NCI-H2196 (cell line): ENCODE results near the gene ZNF90.
"Not testable (repeated sequence)": the region's sequence is repeated elsewhere in the genome, so short reads cannot be mapped to it uniquely, and the experiment has no call there.

ENCODE experiments used
- DNase-seq: peaks from one replicate; lab custom pipeline; 2025; ENCODE audit not compliant: unreplicated experiment; lab: John Stamatoyannopoulos, UW

The ZNF90 gene

DNA sequence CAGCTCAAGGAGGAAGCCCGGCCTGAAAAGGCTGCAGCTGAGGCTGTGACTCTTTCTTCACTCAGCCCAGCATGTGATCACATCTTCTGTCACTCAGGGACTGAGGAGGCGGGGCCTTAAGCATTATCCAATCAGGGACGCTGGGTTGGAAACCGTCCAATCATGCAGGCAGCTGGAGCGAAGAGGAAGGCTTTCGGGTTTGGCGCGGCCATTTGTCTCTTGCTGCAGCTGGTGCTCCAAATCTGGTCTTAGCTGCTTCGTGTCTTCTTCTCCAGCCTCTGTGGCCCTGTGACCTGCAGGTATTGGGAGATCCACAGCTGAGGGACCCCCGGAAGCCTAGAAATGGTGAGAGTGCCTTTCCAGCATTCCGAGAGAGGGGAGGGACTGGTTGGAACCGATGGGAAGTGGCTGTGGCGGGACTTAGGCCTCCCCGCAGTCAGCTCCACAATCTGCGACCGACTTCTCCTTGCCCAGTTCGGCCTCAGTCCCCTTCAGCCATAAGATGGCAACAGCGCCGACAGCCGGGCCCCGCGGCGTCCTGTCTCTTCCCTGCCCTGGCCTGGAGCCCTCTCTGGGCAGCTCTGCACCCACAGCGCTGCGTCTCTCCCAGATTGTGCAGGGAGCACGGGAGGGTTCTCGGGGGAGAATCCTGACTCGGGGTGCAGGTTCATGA, at the start of gene ZNF90:
Gene ZNF90 (plus strand): TSS at position 210 of the 673 bp plus-strand sequence. CDS start 133 bp downstream, at position 343.
- DNase-seq, result peak; percentile 1

GRCh38 chr19:20028611-20029010, 49.2 kb upstream of the ZNF90 start:
- no peak for DNase-seq

DNA sequence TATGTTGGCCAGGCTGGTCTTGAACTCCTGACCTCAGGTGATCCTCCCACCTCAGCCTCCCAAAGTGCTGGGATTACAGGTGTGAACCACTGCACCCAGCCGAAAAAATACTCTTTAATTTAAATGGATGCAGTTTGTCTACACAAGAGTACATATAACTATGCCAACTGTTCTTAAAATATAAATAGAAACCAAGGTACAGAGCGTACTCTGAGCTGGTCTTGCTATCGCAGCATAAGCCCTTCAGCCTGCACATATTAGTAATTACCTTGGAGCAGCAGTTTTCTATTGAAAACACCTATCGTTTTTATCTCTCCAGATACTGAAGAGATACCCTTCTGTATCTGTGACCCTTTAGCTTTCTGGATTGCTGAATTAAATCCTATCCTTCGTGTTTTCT, 41.9 kb upstream of the ZNF90 start:
- no peak for DNase-seq

DNA sequence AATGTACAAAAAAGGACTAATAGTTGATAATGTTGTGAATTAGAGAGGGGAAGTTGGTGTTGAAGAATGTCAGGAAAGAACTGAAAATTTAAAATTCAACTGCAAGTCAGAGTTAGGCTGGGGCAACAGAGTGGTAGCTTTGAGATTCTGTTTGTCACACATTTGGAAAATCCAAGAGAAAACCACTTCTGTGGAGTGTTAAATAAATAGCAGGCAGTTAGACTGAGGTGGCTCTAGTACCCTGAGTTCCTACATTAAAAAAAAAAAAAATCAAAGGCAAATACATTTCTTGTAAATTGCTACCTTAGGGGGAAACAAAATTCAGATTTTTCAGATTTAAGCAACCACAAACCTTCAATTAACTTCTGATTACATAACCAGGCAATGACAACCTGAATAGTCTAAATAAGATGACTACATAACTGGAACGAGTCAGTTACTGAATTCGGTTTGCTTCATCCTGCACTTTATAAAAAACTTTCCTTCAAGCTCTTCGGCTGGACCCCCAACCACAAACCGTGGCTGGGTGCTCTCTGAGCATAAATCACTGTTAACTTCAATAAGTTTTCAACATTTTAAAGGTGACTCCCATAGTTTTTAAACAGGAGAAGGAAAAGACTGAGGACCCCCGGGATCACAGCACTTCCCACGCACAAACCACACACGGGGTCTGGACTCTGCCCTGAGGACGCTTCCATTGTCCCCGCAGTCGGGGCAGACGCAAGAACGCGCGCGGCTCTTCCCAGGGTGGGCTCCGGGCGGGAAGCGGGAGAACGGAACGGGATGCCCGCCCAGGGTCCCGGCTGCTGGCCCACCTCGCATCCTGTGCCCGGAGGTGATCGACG, 39.2 kb upstream of the ZNF90 start:
- DNase-seq, result no peak

GRCh38 chr19:20039203-20039723, 38.5 kb upstream of the ZNF90 start, which contains the start of gene ZNF682:
TSS of gene ZNF682 (minus strand) at chr19:20039505. CDS start at chr19:20039345, 160 bp downstream.
- DNase-seq, result peak; percentile 94

- no peak for DNase-seq
These were observed 33.1 kb upstream of the ZNF90 start for GRCh38 chr19:20044663-20045062.

DNA sequence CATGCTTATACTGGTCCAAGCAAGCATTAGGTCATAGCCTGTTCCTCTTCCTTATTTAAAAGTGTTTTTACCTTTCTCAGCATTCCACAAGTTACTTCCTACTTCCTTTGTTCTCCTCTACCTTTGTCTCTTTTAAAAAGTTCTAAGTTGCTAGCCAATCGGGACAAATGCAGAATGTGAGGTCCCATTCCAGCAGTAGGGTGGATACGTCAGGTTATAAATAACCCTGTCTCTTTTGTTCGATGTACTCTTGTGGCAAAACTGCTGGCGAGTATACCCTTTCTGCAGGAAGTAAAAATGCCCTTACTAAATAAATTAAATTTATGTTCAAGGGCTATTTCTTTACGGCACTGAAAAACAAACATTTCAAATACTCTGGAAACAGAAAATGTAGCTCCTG, 32.1 kb upstream of the ZNF90 start:
- DNase-seq, result not testable (repeated sequence)

DNA sequence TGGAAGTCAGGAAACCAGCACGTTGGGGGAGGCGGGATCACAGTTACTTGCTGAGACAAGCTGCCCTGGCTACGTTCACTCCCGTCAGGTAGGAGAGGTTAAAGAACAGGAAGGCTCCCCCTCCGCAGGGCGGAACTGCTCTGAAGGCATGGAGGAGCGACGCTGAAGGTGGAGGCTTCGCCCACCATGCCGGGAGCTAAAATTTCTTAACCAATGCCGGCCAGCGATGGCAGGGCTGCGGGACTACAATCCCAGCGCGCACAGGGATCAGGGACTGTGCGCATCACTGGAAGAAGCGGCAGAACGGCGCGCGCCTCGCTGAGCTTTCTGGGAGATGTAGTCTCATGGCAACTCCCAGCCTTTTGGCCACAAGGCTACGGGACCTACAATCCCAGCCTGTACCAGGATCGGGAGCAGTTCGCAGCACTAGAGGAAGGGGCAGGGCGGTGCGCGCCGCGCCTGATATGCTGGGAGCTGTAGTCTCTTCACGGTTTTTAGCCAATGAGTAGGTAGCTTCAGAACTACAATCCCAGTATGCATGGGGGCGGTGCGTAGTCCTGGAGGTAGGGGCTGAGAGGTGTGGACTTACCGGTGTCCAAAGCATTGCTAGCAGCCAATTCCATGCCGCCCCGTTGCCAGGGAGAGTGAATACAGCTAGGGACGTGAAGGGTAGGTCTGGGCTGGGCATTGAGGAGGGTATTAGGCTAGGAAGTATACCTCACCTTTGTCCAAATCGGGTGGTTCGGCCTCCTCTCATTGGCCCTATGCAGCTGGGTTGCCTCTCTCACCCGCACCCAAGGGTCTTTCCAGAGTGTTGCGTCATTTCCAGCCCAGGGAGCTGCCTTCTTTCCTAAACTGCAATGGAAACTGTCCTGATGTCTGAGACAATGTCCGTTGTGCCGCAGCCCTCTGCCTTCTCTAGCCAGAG, 25.7 kb upstream of the ZNF90 start:
- peak; percentile 88 for DNase-seq

GRCh38 chr19:20058738-20059137, 19.1 kb upstream of the ZNF90 start:
- DNase-seq, result not testable (repeated sequence)

DNA sequence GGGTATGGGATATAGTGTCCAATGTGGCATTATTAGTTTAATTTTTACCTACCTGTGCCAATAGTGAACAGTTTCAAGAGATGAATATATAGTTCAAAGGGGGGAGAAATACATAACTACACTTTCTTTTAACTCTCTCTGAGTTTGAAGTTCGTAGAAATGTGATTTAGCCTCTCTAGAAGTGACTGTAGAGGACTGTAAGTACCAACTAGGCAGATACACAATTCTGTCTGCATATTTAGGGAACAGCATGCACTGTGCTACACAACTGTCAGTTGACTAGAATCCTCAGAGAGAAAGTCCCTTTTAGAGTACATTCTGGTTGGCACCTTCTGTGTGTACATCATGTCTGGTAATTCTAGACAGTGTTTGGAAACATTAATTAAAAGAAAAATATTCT, 17.5 kb upstream of the ZNF90 start:
- no peak for DNase-seq

GRCh38 chr19:20066861-20067260, 10.9 kb upstream of the ZNF90 start:
- DNase-seq, result no peak

DNA sequence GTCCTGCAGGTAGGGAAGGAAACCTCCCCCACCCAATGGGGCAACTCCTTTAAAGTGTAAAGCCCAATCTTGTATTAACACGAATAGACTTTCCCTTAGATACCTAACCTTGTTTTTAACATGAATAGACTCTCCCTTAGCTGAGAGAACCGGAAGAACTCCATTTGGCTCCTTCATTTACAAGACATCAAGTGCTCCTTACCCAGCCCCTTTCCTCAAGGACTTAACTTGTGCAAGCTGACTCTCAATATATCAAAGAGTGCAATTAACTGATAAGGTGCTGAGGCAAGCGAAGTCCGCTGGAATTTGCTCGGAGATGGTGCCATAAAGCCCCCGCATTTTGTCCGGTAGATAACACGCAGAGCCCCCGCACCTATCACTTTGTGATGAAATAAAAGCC, 9.9 kb upstream of the ZNF90 start:
- no peak for DNase-seq

DNA sequence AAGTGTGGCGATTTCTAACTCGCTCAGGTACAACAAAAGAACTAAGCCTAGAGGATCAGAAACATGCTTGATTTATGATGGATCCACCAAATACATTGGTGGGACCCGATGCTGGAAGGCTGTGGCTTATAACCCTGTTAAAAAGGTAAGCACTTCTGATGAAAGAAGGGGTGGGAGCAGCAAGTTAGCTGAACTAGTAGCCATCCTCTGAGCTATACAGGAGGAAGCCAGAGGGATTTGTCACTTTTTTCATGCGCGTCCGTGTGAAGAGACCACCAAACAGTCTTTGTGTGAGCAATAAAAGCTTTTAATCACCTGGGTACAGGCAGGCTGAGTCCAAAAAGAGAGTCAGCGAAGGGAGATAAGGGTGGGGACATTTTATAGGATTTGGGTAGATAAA, 9.2 kb upstream of the ZNF90 start:
- DNase-seq, result not testable (repeated sequence)

- no peak for DNase-seq
These were observed 7.1 kb upstream of the ZNF90 start for GRCh38 chr19:20070691-20071090.

- no peak for DNase-seq
These were observed 4.9 kb upstream of the ZNF90 start for GRCh38 chr19:20072936-20073335.

DNA sequence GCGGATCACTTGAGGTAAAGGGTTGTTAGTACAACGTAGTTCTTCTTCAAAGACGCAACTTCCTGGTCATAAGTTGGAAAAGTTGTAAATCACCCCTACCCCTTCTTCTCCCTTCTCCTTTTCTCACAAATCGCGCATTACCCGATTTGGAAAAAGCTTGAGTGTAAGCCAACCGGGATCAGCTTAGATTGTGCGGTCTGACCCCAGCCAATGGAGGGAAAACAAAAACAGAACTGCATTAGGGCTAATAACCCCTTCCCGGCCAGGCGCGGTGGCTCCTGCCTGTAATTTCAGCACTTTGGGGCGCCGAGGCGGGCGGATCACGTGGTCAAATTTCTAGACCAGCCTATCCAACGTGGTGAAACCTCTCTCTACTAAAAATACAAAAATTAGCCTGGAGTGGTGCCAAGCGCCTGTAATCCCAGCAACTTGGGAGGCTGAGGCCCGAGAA, 806 bp downstream of the ZNF90 start:
- DNase-seq, result no peak

DNA sequence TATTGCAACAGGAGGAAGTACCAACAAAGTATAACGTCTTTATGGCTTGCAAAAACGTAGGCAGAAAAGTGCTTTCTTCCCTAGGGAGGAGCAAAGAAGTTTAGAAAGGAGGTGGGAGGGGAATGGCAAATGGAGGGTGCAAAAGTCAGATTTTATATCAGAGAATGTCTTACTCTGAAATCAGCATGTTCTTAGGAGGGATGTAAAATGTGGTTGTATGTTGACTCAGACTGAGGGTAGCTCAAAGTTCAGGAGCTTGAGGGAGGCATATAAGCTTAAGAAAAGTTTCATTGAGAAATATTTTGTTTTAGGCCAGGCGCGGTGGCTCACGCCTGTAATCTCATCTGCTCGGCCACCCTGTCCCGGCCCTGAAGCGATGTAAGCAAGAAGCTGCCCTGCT, 1.7 kb downstream of the ZNF90 start:
- DNase-seq, result no peak

DNA sequence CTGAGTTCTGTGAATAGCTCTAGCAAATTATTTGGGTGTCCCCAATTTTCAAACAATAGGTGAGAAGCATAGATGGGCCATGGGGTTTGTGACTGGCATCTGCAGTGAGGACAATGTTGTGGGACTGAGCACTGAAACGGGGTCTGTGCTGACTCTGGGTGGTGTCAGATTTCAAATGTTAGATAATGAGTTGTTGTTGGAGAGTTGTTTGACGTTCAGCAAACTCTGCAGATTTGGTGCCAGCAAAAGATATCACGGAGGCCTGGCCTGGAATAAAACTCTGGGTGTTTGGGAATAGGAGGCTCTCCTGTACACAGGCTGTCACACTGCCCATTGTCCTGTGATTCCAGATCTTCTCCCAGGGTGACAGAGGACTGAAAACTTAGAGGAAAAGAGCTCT, 2.9 kb downstream of the ZNF90 start:
- DNase-seq, result no peak

GRCh38 chr19:20082232-20082833, 4.5 kb downstream of the ZNF90 start:
- not testable (repeated sequence) for DNase-seq

GRCh38 chr19:20082876-20083275, 5.1 kb downstream of the ZNF90 start:
- not testable (repeated sequence) for DNase-seq
